GM12874 (cell line): ENCODE measurements around the gene ARPP21.

ENCODE experiments used
- CTCF ChIP-seq: IDR thresholded peaks from 2 replicates; pipeline ENCODE4 v1.5.1; 2011; ENCODE audit warnings: low read depth, mild to moderate bottlenecking, control low read depth, low read length, moderate library complexity; ENCODE audit not compliant: insufficient read depth

ARPP21 gene

GRCh38 chr3:35707904-35708303, 68.6 kb downstream of the ARPP21 start:
- no peak for TF ChIP-seq CTCF

GRCh38 chr3:35708394-35709271, 69.3 kb downstream of the ARPP21 start:
- no peak for TF ChIP-seq CTCF

GRCh38 chr3:35709691-35710090, 70.4 kb downstream of the ARPP21 start:
- no peak for TF ChIP-seq CTCF

- TF ChIP-seq CTCF, result no peak
Measured at GRCh38 chr3:35710554-35710953, 71.2 kb downstream of the ARPP21 start.

- TF ChIP-seq CTCF, result no peak
Measured at GRCh38 chr3:35718921-35719320, 79.6 kb downstream of the ARPP21 start.

GRCh38 chr3:35721628-35722027, 82.3 kb downstream of the ARPP21 start:
- TF ChIP-seq CTCF, result no peak

GRCh38 chr3:35722902-35723301, 83.6 kb downstream of the ARPP21 start:
- TF ChIP-seq CTCF, result no peak
